CD14-positive monocyte (primary cell): ENCODE data around the gene ANKIB1. TPM values are rescaled to one million over a fixed set of nuclear protein-coding genes. Genes with fewer than 3 reads are reported as not detected.

ENCODE experiments used
- DNase-seq, 3 donors: peaks; one replicate each; pipeline ENCODE4 v3.0.0-alpha.2; 2011 to 2022
- H2AFZ ChIP-seq: 2 replicates; pipeline ENCODE4 v1.6.0; 2012; ENCODE audit warnings: mild to moderate bottlenecking, low read depth, low read length, inconsistent platforms; ENCODE audit not compliant: insufficient read depth, poor library complexity, severe bottlenecking
- H3K27ac ChIP-seq, 2 donors: 1 replicate in 1 of 2; 2 replicates in 1 of 2; pipeline ENCODE4 v1.5.1; 2012 to 2013; ENCODE audit warnings: low read length in 2 of 2, control low read depth in 1 of 2, inconsistent platforms in 1 of 2, low read depth in 1 of 2, mild to moderate bottlenecking in 1 of 2
- H3K27me3 ChIP-seq, 2 donors: one replicate each; pipeline versions ENCODE4 v1.6.0 to v1.6.1; 2011 to 2013; ENCODE audit warnings: low read length in 2 of 2; ENCODE audit not compliant: control insufficient read depth in 2 of 2, insufficient read depth in 2 of 2
- H3K36me3 ChIP-seq, 2 donors: replicated peaks in 1 of 2; 1 replicate in 1 of 2; 2 replicates in 1 of 2; pipeline versions ENCODE4 v1.5.1 to v1.6.1; 2012 to 2013; ENCODE audit warnings: low read length in 2 of 2, control low read depth in 1 of 2, inconsistent platforms in 1 of 2, mild to moderate bottlenecking in 1 of 2; ENCODE audit not compliant: insufficient read depth in 2 of 2, control insufficient read depth in 1 of 2
- H3K4me1 ChIP-seq, 2 donors: 1 replicate in 1 of 2; 2 replicates in 1 of 2; pipeline versions ENCODE4 v1.5.1 to v1.6.1; 2012 to 2013; ENCODE audit warnings: low read length in 2 of 2, control low read depth in 1 of 2, inconsistent platforms in 1 of 2, mild to moderate bottlenecking in 1 of 2, moderate library complexity in 1 of 2; ENCODE audit not compliant: insufficient read depth in 2 of 2, control insufficient read depth in 1 of 2
- H3K4me2 ChIP-seq: replicated peaks from 2 replicates; pipeline ENCODE3; 2012; ENCODE audit warnings: low read length, moderate library complexity, mild to moderate bottlenecking; ENCODE audit not compliant: poor library complexity, severe bottlenecking; ENCODE audit errors: extremely low read depth
- H3K4me3 ChIP-seq, 3 experiments: fragments of 200-600 bp in 1 of 3; sonication (generic) in 1 of 3; replicated peaks in 1 of 3; 1 replicate in 2 of 3; 2 replicates in 1 of 3; pipeline ENCODE4 v1.5.1; 2011 to 2013; ENCODE audit warnings: low read length in 3 of 3, mild to moderate bottlenecking in 3 of 3, control low read depth in 2 of 3, low read depth in 2 of 3, inconsistent platforms in 1 of 3, moderate library complexity in 1 of 3
- H3K79me2 ChIP-seq: 2 replicates; pipeline ENCODE4 v1.6.0; 2012; ENCODE audit warnings: mild to moderate bottlenecking, control low read depth, inconsistent platforms, low read length, moderate library complexity; ENCODE audit not compliant: insufficient read depth
- H3K9ac ChIP-seq: 2 replicates; pipeline ENCODE4 v1.6.0; 2017; ENCODE audit warnings: low read length, mild to moderate bottlenecking; ENCODE audit not compliant: insufficient read depth, poor library complexity, severe bottlenecking
- H3K9me3 ChIP-seq, 2 donors: replicated peaks in 1 of 2; 1 replicate in 1 of 2; 2 replicates in 1 of 2; pipeline versions ENCODE4 v1.5.1 to v1.6.1; 2012 to 2013; ENCODE audit warnings: low read length in 2 of 2, control low read depth in 1 of 2; ENCODE audit not compliant: control insufficient read depth in 1 of 2, insufficient read depth in 1 of 2
- H4K20me1 ChIP-seq: 2 replicates; pipeline ENCODE4 v1.6.0; 2012; ENCODE audit warnings: mild to moderate bottlenecking, low read length, control low read depth, moderate library complexity; ENCODE audit not compliant: insufficient read depth
- H3K27ac Mint-ChIP-seq, 7 donors: one replicate each; pipeline ENCODE4 v1.8.0; 2020; ENCODE audit warnings: mild to moderate bottlenecking in 7 of 7, mixed read lengths in 7 of 7, moderate library complexity in 6 of 7, inconsistent platforms in 2 of 7
- H3K27me3 Mint-ChIP-seq, 3 donors: one replicate each; pipeline ENCODE4 v1.8.0; 2021 to 2022; ENCODE audit warnings: low read depth in 3 of 3, mild to moderate bottlenecking in 3 of 3, mixed read lengths in 3 of 3, moderate library complexity in 3 of 3, inconsistent platforms in 1 of 3
- H3K36me3 Mint-ChIP-seq, 2 donors: one replicate each; pipeline ENCODE4 v1.8.0; 2020; ENCODE audit warnings: mixed read lengths in 2 of 2, inconsistent platforms in 1 of 2, mild to moderate bottlenecking in 1 of 2
- H3K4me1 Mint-ChIP-seq: one replicate; pipeline ENCODE4 v1.8.0; 2020; ENCODE audit warnings: mild to moderate bottlenecking, mixed read lengths
- H3K4me3 Mint-ChIP-seq, 2 donors: one replicate each; pipeline ENCODE4 v1.8.0; 2020; ENCODE audit warnings: mild to moderate bottlenecking in 2 of 2, mixed read lengths in 2 of 2, moderate library complexity in 1 of 2
- H3K9me3 Mint-ChIP-seq, 7 donors: one replicate each; pipeline ENCODE4 v1.8.0; 2020 to 2022; ENCODE audit warnings: mixed read lengths in 7 of 7, mild to moderate bottlenecking in 6 of 7, moderate library complexity in 6 of 7, inconsistent platforms in 2 of 7
- WGBS: methylation state at CpG from one replicate; pipeline ENCODE4 v1.1.5; 2013; ENCODE audit warnings: missing lambda C conversion rate; ENCODE audit not compliant: insufficient coverage; 5-methylcytosine and 5-hydroxymethylcytosine counted together
- intact Hi-C, 2 donors: fragments of 100-400 bp; cut with micrococcal nuclease; formaldehyde crosslinking; loops; one replicate each; pipeline versions ENCODE4 v1.15.0 to v1.15.1; 2023
- polyA plus RNA-seq, 3 donors: library from polyadenylated mRNA; depleted of rRNA in 1 of 3; unstranded in 2 of 3; stranded (reverse) in 1 of 3; fragments of 300-500 nt in 2 of 3; fragments of >200 nt in 1 of 3; fragmentation: Illumina TruSeq in 2 of 3; gene quantifications; 1 replicate in 2 of 3; 2 replicates in 1 of 3; pipeline ENCODE4 v1.2.3, GENCODE V29; 2012 to 2021
- TF ChIP-seq, protein P1 (sequence below): fragments of 200-600 bp; IDR thresholded peaks from one replicate; pipeline ENCODE4 v1.8.0; 2022; ENCODE audit warnings: antibody characterized with exemption, mild to moderate bottlenecking

The ANKIB1 gene
- polyA plus RNA-seq, 3 donors = 4.8 to 16.8 (median 5.7) TPM

DNA sequence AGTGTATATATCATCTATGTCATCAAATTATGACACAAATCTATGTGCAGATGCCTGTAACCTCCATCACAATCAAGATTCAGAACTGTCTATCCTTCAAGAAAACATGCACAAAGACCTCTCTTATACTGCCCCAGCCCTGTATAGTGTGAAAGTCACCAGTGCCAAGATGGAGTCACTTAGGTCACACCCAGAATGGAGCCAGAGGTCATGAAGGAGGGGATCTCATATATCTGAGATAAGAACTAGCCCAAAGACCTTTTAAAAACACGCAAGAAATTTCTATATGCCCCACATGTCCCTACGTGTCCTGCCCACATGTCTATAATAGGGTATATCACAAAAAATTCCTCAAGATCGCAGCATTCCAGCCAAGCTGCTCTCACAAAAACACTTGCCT, 181.4 kb downstream of the ANKIB1 start:
- no peaks in the 10 kb centered on the region for H3K79me2 ChIP-seq
- no peak for DNase-seq
- H3K36me3 Mint-ChIP-seq = no peaks in the 10 kb centered on the region
- intact Hi-C loops = no loop called here
- H3K27ac Mint-ChIP-seq = no peak overlapping the region
- no peak overlapping the region for H3K4me3 ChIP-seq
- H3K9ac ChIP-seq = no peak overlapping the region
- peaks cover 18 to 26% of the 10 kb centered on the region in 2 donors for H3K4me1 ChIP-seq
- no peak overlapping the region for H3K27ac ChIP-seq
- H3K4me3 Mint-ChIP-seq = no peak overlapping the region
- no peaks in the 10 kb centered on the region for H3K36me3 ChIP-seq
- H3K4me2 ChIP-seq = no peak overlapping the region
- no peaks in the 10 kb centered on the region for H3K9me3 Mint-ChIP-seq
- 100% methylated on average over 2 of the region's 3 CpGs for WGBS
- no peaks in the 10 kb centered on the region for H4K20me1 ChIP-seq
- peaks cover 2 to 7% (median 5%) of the 10 kb centered on the region in 3 donors for H3K27me3 Mint-ChIP-seq
- peak overlapping the region; percentile 12 for H2AFZ ChIP-seq
- H3K4me1 Mint-ChIP-seq = peaks cover 29% of the 10 kb centered on the region
- no peaks in the 10 kb centered on the region for H3K9me3 ChIP-seq
- no peaks in the 10 kb centered on the region for H3K27me3 ChIP-seq
- TF ChIP-seq, protein P1, sequence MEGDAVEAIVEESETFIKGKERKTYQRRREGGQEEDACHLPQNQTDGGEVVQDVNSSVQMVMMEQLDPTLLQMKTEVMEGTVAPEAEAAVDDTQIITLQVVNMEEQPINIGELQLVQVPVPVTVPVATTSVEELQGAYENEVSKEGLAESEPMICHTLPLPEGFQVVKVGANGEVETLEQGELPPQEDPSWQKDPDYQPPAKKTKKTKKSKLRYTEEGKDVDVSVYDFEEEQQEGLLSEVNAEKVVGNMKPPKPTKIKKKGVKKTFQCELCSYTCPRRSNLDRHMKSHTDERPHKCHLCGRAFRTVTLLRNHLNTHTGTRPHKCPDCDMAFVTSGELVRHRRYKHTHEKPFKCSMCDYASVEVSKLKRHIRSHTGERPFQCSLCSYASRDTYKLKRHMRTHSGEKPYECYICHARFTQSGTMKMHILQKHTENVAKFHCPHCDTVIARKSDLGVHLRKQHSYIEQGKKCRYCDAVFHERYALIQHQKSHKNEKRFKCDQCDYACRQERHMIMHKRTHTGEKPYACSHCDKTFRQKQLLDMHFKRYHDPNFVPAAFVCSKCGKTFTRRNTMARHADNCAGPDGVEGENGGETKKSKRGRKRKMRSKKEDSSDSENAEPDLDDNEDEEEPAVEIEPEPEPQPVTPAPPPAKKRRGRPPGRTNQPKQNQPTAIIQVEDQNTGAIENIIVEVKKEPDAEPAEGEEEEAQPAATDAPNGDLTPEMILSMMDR = no peak

DNA sequence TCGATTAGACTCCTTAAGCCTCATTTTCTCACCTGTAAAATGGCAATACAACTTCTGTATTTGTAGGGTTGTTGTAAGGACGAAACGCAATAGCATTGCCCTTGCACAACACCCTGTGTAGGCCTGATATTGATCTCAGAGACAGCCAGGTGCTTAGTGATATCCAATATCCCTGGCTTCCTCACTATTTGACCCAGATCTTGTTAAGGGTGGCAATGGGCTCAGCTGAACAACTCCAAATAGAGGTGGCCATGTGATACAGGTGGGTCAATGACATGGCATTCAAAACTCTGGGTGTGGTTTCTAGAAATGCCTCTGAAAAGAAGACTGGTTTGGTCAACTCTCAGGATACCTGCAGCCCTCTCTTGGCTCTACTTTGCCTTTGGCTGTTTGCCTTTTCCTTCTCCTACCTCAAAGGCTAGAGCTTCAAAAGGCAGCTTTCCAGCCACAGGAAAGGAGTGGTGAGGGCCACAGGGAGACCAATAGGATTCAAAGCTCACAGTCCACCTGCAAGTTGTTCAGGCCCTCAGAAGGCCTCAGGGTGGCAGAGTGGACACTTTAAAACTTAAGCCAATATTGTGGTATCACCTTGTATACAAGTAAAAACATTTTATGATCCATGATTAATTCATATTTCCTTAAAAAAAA, 186.6 kb downstream of the ANKIB1 start:
- Histone ChIP-seq H2AFZ (no peak overlapping the region), H3K4me1 (no peaks in the 10 kb centered on the region), H3K36me3 (no peaks in the 10 kb centered on the region), H3K9me3 (no peaks in the 10 kb centered on the region), H3K79me2 (no peaks in the 10 kb centered on the region), H4K20me1 (no peaks in the 10 kb centered on the region), H3K27ac (no peak overlapping the region), H3K27me3 (no peaks in the 10 kb centered on the region), H3K4me3 (no peak overlapping the region), H3K4me2 (no peak overlapping the region), H3K9ac (no peak overlapping the region)
- intact Hi-C loops = no loop called here
- TF ChIP-seq, protein P1 = no peak
- H3K4me1 Mint-ChIP-seq = peaks cover 5% of the 10 kb centered on the region
- WGBS = no CpG with 5 or more reads among the region's 3 CpGs
- H3K9me3 Mint-ChIP-seq = no peaks in the 10 kb centered on the region
- H3K27me3 Mint-ChIP-seq = peaks cover 0 to 7% (median 1%) of the 10 kb centered on the region in 3 donors
- no peak for DNase-seq
- H3K4me3 Mint-ChIP-seq = no peak overlapping the region
- H3K27ac Mint-ChIP-seq = no peak overlapping the region
- H3K36me3 Mint-ChIP-seq = no peaks in the 10 kb centered on the region
